Mammary epithelial cell (primary cell): ENCODE measurements around the gene N4BP2.
"Not testable (repeated sequence)": the region's sequence is repeated elsewhere in the genome, so short reads cannot be mapped to it uniquely, and the experiment has no call there.

ENCODE experiments used
- CTCF ChIP-seq, 2 donors: IDR thresholded peaks in 1 of 2; conservative IDR thresholded peaks in 1 of 2; 2 replicates each; pipeline ENCODE4 v1.5.1; 2011 to 2012; ENCODE audit warnings: inconsistent platforms in 2 of 2, low read length in 2 of 2, mild to moderate bottlenecking in 2 of 2, control low read depth in 1 of 2, low read depth in 1 of 2; ENCODE audit not compliant: insufficient read depth in 1 of 2; ENCODE audit errors: extremely low read depth in 1 of 2
- EZH2 ChIP-seq: IDR thresholded peaks from 2 replicates; pipeline ENCODE4 v1.6.1; 2012; ENCODE audit warnings: low read length, inconsistent platforms, borderline replicate concordance

GRCh38 chr4:40093400-40093799, 36.8 kb downstream of the N4BP2 start:
- not testable (repeated sequence) for TF ChIP-seq CTCF (conservative IDR thresholded peaks at IDR 0.05 in 1 of 2, IDR thresholded peaks at IDR 0.05 in 1 of 2; ENCODE audit: extremely low read depth in 1 of 2, insufficient read depth in 1 of 2, low read depth in 1 of 2, low read length in 2 of 2); EZH2
